ENCODE data around the gene THAP5. TPM values are rescaled to one million over a fixed set of nuclear protein-coding genes. Genes with fewer than 3 reads are reported as not detected.

THAP5 gene, protein sequence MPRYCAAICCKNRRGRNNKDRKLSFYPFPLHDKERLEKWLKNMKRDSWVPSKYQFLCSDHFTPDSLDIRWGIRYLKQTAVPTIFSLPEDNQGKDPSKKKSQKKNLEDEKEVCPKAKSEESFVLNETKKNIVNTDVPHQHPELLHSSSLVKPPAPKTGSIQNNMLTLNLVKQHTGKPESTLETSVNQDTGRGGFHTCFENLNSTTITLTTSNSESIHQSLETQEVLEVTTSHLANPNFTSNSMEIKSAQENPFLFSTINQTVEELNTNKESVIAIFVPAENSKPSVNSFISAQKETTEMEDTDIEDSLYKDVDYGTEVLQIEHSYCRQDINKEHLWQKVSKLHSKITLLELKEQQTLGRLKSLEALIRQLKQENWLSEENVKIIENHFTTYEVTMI
- 17.3 and 21.0 TPM in 2 replicates for total RNA-seq

DNA sequence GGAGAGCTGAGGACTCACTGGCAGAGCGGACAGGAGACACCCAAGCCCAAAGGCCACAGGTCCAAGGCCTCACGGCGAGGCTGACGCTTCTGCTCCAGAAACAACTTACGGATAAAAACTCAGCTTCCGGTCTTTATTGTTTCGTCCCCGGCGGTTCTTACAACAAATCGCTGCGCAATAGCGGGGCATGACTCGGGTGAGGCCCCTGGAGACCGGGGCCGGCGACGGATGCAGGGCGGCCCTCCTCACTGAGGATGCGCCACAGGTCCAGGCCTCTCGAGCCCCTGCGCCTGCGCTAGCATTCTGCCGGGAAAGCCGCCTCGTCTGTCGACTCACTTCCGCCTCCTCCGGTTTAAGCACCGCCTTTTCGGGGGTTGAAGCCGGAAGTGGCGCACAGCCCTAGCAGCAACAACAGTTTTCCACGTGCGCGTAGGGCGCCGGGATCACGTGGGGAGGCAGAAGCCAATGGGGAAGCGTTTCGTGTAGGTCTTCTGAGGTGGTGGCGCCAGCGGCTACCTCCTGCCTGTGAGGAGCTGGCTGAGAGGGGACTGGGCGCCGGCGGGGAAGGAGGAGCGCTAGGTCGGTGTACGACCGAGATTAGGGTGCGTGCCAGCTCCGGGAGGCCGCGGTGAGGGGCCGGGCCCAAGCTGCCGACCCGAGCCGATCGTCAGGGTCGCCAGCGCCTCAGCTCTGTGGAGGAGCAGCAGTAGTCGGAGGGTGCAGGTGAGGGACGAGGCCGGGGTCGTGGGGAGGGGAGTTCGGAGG, at the start of gene THAP5, which contains the start of gene DNAJB9:
THAP5 (minus strand) TSS at position 326 of the 765 bp plus-strand sequence; CDS start at position 189, 137 bp downstream.
DNAJB9 (plus strand) TSS at position 494 of the 765 bp plus-strand sequence. CDS start 1,853 bp downstream, outside the sequence.

DNA sequence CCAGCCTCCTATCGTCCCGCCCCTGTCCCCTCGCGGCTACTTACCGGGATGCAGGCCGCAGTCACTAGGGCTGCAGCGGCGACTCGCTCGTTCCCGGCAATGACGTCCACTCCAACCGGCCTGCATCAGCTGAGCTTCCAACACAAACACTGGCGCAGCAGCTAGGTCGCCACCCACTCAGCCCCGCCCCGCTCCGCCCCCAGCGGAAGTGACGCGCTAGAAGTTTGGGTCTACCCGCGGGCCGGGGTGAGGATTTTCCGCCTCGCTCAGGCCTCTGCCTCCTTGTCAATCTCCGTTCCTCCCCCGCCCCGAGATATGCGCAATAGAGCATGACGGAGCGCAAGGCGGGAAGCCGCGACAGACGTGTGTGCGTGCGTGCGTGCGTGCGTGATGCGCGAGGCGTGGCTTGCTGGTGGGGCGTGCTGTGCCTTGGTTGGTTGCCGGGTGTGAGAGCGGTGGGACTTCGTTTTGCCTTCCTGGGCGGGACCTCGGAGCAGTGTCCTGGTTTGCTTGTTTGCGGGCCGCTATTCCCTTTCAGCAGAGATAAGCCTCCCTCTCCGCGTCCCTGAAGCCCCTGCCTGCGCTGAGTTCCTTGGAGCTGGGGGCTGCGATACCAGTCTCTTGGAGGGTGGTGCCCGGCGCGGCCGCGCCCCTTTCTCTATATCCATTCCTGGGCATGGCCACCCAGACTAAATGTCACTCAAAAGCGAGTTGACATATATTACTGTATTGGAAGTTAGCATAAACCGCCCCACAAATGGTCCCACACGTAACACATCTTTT, 43.3 kb downstream of the THAP5 start, which contains the start of gene PNPLA8:
PNPLA8 (minus strand) TSS at position 151 of the 783 bp plus-strand sequence. CDS start 10,644 bp downstream, outside the sequence.

Other genes starting within 250 kb of the THAP5 start
- 62.4 and 85.1 TPM in 2 replicates for gene NRCAM, start 113.3 kb downstream of the THAP5 start, total RNA-seq
- gene PNPLA8, start 43.6 kb downstream of the THAP5 start, total RNA-seq = 17.0 and 27.7 TPM in 2 replicates
- 13.1 and 14.0 TPM in 2 replicates for gene DNAJB9, start 168 bp upstream of the THAP5 start, total RNA-seq